Vagina (tissue), 2 donors: ENCODE data around the gene PODXL.

Experiments used
- CTCF ChIP-seq, 3 experiments: fragments of 450-650 bp in 2 of 3; fragments of 200-600 bp in 1 of 3; sonication (generic) in 1 of 3; IDR thresholded peaks; one replicate each; pipeline ENCODE4 v1.5.1; 2017 to 2019; ENCODE audit warnings: antibody characterized with exemption in 3 of 3, mild to moderate bottlenecking in 2 of 3, moderate library complexity in 2 of 3
- POLR2AphosphoS5 ChIP-seq, 2 donors: sonication (generic); formaldehyde crosslinking; IDR thresholded peaks; one replicate each; pipeline ENCODE4 v1.9.0; 2017; ENCODE audit warnings: antibody characterized with exemption in 2 of 2, mild to moderate bottlenecking in 2 of 2, low read depth in 1 of 2; ENCODE audit not compliant: insufficient read depth in 1 of 2

GRCh38 chr7:131497454-131497853, 59.0 kb downstream of the PODXL start:
- TF ChIP-seq CTCF (IDR thresholded peaks at IDR 0.05), result no peak
- no peak for TF ChIP-seq POLR2AphosphoS5 (IDR thresholded peaks at IDR 0.05; ENCODE audit: insufficient read depth in 1 of 2, low read depth in 1 of 2)
